Kasumi-1 (cell line): Measurements from ENCODE around the gene TMEM163.
"Not testable (repeated sequence)": the region's sequence is repeated elsewhere in the genome, so short reads cannot be mapped to it uniquely, and the experiment has no call there.

Experiments used
- DNase-seq, 2 experiments: peaks; one replicate each; lab custom pipeline; 2025; lab: John Stamatoyannopoulos, UW

Gene TMEM163

GRCh38 chr2:134718817-134719814 lies at the start of gene TMEM163:
Gene TMEM163 (minus strand): TSS chr2:134719000.
- no peak for DNase-seq

GRCh38 chr2:134766583-134766982 lies 47.8 kb upstream of the TMEM163 start:
- no peak for DNase-seq

- DNase-seq = no peak
Measured at GRCh38 chr2:134765987-134766386, 47.2 kb upstream of the TMEM163 start.

- DNase-seq = no peak
Measured at GRCh38 chr2:134764164-134764563, 45.4 kb upstream of the TMEM163 start.

DNA sequence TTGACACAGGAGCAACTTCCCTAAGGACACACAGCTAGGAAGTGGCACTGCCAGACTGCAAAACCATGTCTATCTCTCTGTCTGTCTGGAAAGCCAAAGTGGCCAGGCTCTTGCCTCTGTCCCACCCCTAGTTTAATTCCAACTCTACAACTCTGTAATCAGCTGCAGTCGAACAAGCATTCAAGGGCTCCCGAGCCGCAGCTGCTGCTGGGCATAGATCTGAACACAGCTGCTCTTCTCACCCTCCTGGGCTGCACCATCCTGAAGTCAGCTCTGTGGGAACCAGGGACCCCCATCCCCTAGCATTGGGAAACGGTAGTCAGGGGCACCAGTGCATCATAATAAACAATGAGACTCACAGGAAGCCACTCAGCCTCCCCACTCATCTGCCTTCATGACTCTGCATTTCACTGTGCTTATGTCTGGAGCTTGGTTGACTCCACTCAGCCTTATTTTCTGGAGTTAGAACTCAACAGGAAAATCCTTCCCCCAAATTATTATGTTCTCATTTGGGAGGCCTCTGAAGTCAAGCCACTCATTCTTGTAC lies 44.4 kb upstream of the TMEM163 start:
- DNase-seq = no peak

DNA sequence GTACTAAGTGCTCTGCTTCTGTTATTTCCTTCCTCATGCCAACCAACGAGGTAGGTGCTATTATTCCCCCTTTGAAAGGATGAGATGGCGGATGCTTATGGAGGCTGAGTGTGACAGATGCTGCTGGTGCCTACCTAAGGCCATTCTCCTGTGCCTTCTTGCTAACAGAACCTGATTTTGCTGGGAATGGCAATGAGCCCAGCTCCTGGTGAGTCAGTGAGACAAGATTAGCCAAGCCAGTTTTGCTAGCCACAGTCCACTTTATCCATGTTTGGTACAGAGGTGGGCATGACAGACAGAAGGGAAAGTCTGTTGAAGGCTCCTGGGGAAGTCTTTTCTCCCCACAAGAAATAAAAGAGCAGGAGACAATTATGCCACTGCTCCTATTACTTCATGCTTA lies 43.7 kb upstream of the TMEM163 start:
- DNase-seq = no peak

DNA sequence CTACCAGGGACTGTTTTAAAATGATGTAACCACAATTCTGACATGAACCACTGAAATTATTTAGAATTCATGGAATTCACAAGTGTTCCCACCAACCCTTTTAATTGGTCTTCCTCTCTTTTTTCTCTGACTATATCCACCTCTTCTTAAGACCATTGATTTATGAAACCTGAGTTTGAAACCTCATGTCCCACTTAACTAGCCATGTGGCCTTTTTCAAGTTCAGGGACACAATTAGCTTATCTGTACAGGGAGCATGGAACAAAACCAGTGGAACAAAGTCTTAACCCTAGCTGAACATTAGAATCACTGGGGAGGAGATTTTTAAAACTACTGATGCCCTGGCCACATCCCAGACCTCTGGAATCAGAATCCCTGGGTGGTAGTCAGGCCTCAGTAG lies 41.6 kb upstream of the TMEM163 start:
- no peak for DNase-seq

DNA sequence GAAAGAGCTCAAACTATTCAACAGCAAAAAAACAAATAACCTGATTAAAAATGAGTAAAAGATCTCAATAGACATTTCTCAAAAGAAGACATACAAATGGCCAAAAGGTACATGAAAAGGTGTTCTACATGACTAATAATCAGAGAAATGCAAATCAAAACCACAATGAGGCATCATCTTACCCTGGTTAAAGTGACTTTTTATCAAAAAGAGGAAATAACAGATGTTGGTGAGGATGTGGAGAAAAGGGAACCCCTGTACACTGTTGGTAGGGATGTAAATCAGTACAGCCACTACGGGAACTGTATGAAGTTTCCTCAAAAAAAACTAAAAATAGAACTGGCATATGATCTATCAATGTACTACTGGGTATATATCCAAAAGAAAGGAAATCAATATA lies 39.8 kb upstream of the TMEM163 start:
- peak; percentile 59 to 72 for DNase-seq

- not testable (repeated sequence) for DNase-seq
Measured at GRCh38 chr2:134751981-134752380, 33.2 kb upstream of the TMEM163 start.

DNA sequence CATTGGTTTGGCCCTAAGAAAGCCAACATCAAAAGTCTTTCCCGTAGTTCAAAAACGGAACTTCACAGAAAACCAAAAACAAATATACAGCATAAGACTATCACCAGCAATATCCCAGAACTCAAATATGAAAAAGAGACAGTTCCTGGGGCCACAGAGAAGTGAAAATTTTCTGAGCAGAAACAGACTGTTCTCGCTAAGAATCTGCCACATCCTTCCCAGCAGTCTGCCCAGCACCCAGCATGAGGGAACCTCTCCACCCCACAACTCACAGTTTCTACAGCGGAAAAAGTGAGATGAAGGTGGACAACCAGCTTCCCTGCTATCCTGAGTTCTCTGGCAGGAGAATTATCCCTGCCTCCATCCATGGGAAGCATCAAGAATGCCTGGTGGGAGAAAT lies 26.7 kb upstream of the TMEM163 start:
- no peak for DNase-seq

- no peak for DNase-seq
Measured at GRCh38 chr2:134745023-134745422, 26.2 kb upstream of the TMEM163 start.

GRCh38 chr2:134739879-134740301 lies 21.1 kb upstream of the TMEM163 start:
- peak; percentile 35 to 67 for DNase-seq

DNA sequence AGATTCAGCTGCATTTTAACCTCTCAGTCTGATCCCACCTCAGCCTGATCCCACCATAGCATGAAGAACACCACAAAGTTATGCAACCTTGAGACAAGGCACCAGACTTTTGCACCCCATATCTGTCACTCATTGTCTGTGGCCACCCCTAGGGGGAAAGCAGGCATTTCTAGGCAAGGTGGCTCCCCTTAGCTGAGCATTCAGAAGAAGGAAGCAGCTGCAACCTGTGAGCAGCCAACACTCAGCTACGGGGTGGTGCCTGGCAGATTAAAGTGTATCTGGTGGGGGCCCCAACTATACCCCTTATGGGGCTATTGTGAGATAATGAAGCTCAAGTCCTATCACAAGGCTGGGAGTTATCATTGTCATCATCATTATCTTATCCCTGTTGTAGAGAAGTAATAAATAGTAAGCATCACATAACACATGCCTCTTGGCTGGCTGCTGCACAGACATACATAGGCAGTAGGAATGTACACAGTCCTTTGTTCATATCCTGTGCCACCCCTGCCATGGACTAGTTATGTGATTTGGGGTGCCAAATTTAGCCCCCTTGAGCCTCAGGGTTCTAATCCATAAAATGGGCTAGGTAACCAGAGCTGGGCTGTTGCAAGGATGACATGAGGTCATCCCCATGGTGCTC lies 20.6 kb upstream of the TMEM163 start:
- no peak for DNase-seq

- no peak for DNase-seq
Measured at GRCh38 chr2:134738141-134738870, 19.5 kb upstream of the TMEM163 start.

DNA sequence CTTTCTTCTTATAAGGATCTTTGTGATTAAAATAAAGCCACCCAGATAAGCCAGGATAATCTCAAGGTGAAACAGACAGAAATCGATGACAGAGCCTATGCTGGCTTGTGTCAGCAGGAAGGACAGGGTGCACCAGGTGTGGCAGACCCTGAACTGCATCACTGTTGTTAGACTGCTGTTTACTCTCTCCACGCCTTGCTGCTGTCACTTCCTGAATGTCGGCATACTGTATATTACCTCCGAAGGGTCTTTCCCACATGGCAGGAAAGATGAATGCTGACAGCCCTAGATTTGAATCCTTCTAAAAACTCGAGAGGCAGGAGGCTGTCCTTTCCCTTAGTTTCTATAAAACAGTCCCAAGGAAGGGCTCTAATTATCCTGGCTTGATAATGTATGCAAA lies 18.9 kb upstream of the TMEM163 start:
- no peak for DNase-seq

DNA sequence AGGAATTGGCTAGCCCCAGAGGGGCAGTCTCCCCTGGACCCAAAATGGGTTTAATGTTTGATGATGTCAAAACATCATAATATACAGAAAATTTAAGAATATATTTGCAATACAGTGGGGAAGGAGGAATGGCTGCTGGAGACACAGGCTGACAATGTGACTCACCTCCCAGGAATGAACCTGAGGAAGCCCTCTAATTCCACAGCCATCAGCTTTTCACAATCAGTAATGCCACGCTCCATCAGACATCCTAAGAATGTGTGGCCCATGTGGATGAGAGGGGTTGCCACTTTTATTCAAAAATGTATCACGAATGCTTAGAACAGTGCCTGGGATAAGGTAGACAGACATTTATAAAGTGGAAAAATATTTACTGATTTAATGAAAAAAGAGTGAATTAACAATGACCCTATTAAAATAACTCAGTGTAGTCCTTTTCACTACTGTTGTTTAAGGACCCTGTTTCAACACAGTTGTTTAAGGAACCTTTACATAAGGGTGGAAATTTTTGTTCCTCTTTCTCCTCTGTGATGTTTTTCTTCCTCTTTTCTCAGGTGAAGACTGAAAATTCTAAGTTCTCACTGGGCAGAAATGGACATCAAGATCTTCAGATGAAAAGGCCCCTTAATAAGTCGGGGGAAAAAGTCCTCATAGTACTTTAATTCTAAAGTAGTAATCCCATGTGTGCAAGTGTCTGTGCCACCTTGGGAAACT lies 17.5 kb upstream of the TMEM163 start:
- DNase-seq = peak; percentile 70 to 76

- no peak for DNase-seq
Measured at GRCh38 chr2:134728163-134728562, 9.4 kb upstream of the TMEM163 start.

- no peak for DNase-seq
Measured at GRCh38 chr2:134727385-134727784, 8.6 kb upstream of the TMEM163 start.

DNA sequence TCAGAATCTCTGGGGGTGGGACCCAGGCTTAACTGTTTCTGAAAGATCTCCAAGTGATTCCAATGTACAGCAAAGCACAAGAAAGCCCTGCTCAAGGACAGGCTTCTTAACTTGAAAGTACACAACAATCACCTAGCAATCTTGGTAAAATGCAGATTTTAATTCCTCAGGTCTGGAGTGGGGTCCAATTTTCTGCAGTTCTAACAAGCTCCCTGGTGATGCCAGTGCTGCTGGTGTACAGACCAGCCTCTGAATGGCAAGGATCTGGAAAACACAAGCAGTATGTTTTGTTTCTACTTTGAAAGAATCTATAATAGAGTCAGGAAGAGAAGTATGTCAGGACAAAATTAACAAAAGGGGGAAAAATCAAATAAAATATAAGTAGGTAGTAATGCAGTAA lies 7.8 kb upstream of the TMEM163 start:
- no peak for DNase-seq

- DNase-seq = no peak
Measured at GRCh38 chr2:134725876-134726275, 7.1 kb upstream of the TMEM163 start.

DNA sequence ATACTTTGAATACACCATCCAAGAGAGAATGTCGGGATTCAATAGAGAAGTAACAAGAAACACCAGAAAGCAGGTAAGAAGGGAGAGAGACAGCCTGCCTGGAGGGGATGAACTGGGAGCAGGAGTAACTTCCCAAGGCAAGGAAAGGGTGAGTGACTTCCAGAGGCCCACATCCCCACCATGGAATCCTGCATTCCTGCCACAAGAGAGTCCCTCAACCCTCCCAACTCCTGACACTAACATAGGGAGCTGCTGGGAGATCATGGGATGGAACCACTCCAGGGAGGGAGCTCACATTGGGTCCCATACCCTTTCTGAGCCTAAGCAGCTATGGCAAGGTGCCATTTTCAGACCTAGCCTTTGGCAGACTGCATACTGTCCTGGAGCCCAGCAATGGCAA lies 5.5 kb upstream of the TMEM163 start:
- no peak for DNase-seq

GRCh38 chr2:134723742-134724141 lies 4.9 kb upstream of the TMEM163 start:
- not testable (repeated sequence) for DNase-seq
